Trophoblast cell (in vitro differentiated cells and primary cell): ENCODE measurements around the gene MOXD1.

Experiments
- DNase-seq, 2 donors: peaks; one replicate each; pipeline ENCODE4 v3.0.0-alpha.2; 2016
- H2AFZ ChIP-seq: 2 replicates; pipeline ENCODE4 v1.6.1; 2013; ENCODE audit warnings: low read length, moderate library complexity, mild to moderate bottlenecking; ENCODE audit not compliant: insufficient read depth, poor library complexity
- H2AK5ac ChIP-seq: 2 replicates; pipeline ENCODE4 v1.6.1; 2013; ENCODE audit warnings: mild to moderate bottlenecking, low read length
- H2BK120ac ChIP-seq: 2 replicates; pipeline ENCODE4 v1.6.1; 2013; ENCODE audit warnings: low read length, mild to moderate bottlenecking, moderate library complexity; ENCODE audit not compliant: insufficient read depth, poor library complexity
- H2BK12ac ChIP-seq: 2 replicates; pipeline ENCODE4 v1.6.1; 2013; ENCODE audit warnings: mild to moderate bottlenecking, low read length, moderate library complexity
- H2BK5ac ChIP-seq: 2 replicates; pipeline ENCODE4 v1.6.1; 2013; ENCODE audit warnings: low read length, low read depth, moderate library complexity, mild to moderate bottlenecking; ENCODE audit not compliant: poor library complexity
- H3K14ac ChIP-seq: 2 replicates; pipeline ENCODE4 v1.6.1; 2013; ENCODE audit warnings: mild to moderate bottlenecking, low read length
- H3K18ac ChIP-seq: 2 replicates; pipeline ENCODE4 v1.6.1; 2013; ENCODE audit warnings: mild to moderate bottlenecking, low read length
- H3K23ac ChIP-seq: 2 replicates; pipeline ENCODE4 v1.6.1; 2013; ENCODE audit warnings: low read length
- H3K27ac ChIP-seq: 2 replicates; pipeline ENCODE4 v1.5.1; 2013; ENCODE audit warnings: low read depth, mild to moderate bottlenecking, inconsistent platforms, low read length, moderate library complexity
- H3K27me3 ChIP-seq: 2 replicates; pipeline ENCODE4 v1.6.1; 2013; ENCODE audit warnings: inconsistent platforms, mild to moderate bottlenecking, low read length, moderate library complexity; ENCODE audit not compliant: insufficient read depth
- H3K36me3 ChIP-seq, 2 experiments: 1 replicate in 1 of 2; 2 replicates in 1 of 2; pipeline ENCODE4 v1.6.1; 2013; ENCODE audit warnings: low read length in 2 of 2, mild to moderate bottlenecking in 2 of 2, moderate library complexity in 1 of 2; ENCODE audit not compliant: insufficient read depth in 2 of 2, control insufficient read depth in 1 of 2
- H3K4ac ChIP-seq: 2 replicates; pipeline ENCODE4 v1.6.1; 2013; ENCODE audit warnings: low read depth, mild to moderate bottlenecking, low read length, moderate library complexity
- H3K4me1 ChIP-seq, 2 experiments: 1 replicate in 1 of 2; 2 replicates in 1 of 2; pipeline ENCODE4 v1.6.1; 2013; ENCODE audit warnings: low read length in 2 of 2, mild to moderate bottlenecking in 2 of 2, moderate library complexity in 1 of 2; ENCODE audit not compliant: insufficient read depth in 2 of 2, control insufficient read depth in 1 of 2
- H3K4me2 ChIP-seq: 2 replicates; pipeline ENCODE4 v1.6.1; 2013; ENCODE audit warnings: inconsistent platforms, mild to moderate bottlenecking, low read length, moderate library complexity
- H3K4me3 ChIP-seq: 2 replicates; pipeline ENCODE4 v1.5.1; 2013; ENCODE audit warnings: mild to moderate bottlenecking, low read depth, low read length, inconsistent platforms
- H3K79me1 ChIP-seq: one replicate; pipeline ENCODE4 v1.6.1; 2013; ENCODE audit warnings: low read length
- H3K79me2 ChIP-seq: 2 replicates; pipeline ENCODE4 v1.6.1; 2013; ENCODE audit warnings: low read length, mild to moderate bottlenecking; ENCODE audit not compliant: control insufficient read depth, insufficient read depth, poor library complexity
- H3K9ac ChIP-seq: 2 replicates; pipeline ENCODE4 v1.6.1; 2013; ENCODE audit warnings: mild to moderate bottlenecking, low read length
- H3K9me3 ChIP-seq: 2 replicates; pipeline ENCODE4 v1.6.1; 2013; ENCODE audit warnings: low read depth, mild to moderate bottlenecking, control low read depth, inconsistent platforms, low read length; ENCODE audit not compliant: insufficient read depth
- H4K12ac ChIP-seq: 2 replicates; pipeline ENCODE4 v1.6.1; 2013; ENCODE audit warnings: low read depth, mild to moderate bottlenecking, low read length, moderate library complexity
- H4K8ac ChIP-seq: 2 replicates; pipeline ENCODE4 v1.6.1; 2013; ENCODE audit warnings: low read depth, mild to moderate bottlenecking, low read length, moderate library complexity
- H4K91ac ChIP-seq: one replicate; pipeline ENCODE4 v1.6.1; 2013; ENCODE audit warnings: low read depth, mild to moderate bottlenecking, low read length, moderate library complexity
- WGBS: extraction: QIAGEN DNeasy Blood & Tissue Kit; methylation state at CpG from one replicate; pipeline ENCODE4 v1.1.7; 2013; ENCODE audit warnings: missing lambda C conversion rate; ENCODE audit not compliant: insufficient read length, insufficient coverage; ENCODE audit errors: extremely low coverage; 5-methylcytosine and 5-hydroxymethylcytosine counted together

The MOXD1 gene

DNA sequence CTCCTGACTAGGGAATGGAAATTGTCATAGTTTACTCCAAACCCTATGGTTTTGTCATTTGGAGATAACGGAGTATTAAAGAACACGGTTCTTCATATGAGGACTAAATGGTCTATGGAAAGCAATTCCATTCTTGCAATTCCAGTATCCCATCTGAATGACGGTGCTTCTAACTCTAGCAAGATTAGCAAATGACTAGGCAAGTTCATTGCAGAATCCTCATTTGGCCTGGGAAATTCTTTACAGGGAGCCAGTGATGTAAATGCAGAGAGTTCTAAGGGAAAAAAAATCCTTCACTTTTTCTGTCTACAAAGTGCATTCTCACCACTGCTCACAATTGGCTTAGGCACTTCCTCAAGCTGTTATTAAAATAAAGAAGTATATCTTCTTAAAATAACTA, 111.5 kb downstream of the MOXD1 start:
- Histone ChIP-seq H2BK5ac (no peak overlapping the region), H2AFZ (no peak overlapping the region), H3K4ac (no peak overlapping the region), H3K79me2 (no peaks in the 10 kb centered on the region), H2BK12ac (no peak overlapping the region), H3K36me3 (no peaks in the 10 kb centered on the region), H3K4me2 (no peak overlapping the region), H3K9me3 (no peaks in the 10 kb centered on the region), H3K23ac (no peak overlapping the region), H3K9ac (no peak overlapping the region), H4K8ac (no peak overlapping the region), H3K4me1 (no peaks in the 10 kb centered on the region), H2AK5ac (no peak overlapping the region), H3K27ac (no peak overlapping the region), H3K18ac (no peak overlapping the region), H3K27me3 (no peaks in the 10 kb centered on the region), H4K12ac (no peak overlapping the region), H3K14ac (no peak overlapping the region), H2BK120ac (no peak overlapping the region), H3K4me3 (no peak overlapping the region), H3K79me1 (no peaks in the 10 kb centered on the region), H4K91ac (no peak overlapping the region)
- no CpG with 5 or more reads among the region's 3 CpGs for WGBS
- DNase-seq, result peak in 1 of 2 donors; percentile 3

DNA sequence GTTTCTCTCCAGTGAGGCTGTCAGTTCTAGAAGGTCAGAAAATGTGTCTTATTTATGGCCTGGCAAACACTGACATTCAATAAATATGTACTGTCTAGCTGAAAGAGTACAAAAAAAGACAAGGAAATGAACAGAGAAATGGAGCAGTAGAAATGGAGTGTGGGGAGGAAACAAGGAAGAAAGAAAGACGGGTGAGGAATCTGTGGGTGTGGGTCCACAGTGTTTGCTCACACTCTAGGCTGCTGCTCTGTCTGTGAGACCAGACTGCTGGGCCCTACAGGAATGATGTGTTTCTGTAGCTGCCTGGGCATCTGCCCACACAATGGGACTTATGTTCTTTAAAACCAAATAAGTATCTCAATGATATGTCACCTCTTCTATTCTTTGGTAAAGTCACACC, 114.2 kb downstream of the MOXD1 start:
- H3K79me1 ChIP-seq, result no peaks in the 10 kb centered on the region
- H3K79me2 ChIP-seq, result no peaks in the 10 kb centered on the region
- no peaks in the 10 kb centered on the region for H3K27me3 ChIP-seq
- H3K27ac ChIP-seq, result no peak overlapping the region
- H2AFZ ChIP-seq, result no peak overlapping the region
- H4K12ac ChIP-seq, result no peak overlapping the region
- no peak for DNase-seq
- H4K8ac ChIP-seq, result no peak overlapping the region
- no peaks in the 10 kb centered on the region for H3K4me1 ChIP-seq
- H3K9me3 ChIP-seq, result no peaks in the 10 kb centered on the region
- no peak overlapping the region for H4K91ac ChIP-seq
- no peak overlapping the region for H3K14ac ChIP-seq
- no peak overlapping the region for H2BK120ac ChIP-seq
- WGBS, result no CpG with 5 or more reads among the region's 1 CpG
- no peak overlapping the region for H3K4ac ChIP-seq
- H2BK12ac ChIP-seq, result no peak overlapping the region
- no peaks in the 10 kb centered on the region for H3K36me3 ChIP-seq
- no peak overlapping the region for H3K4me2 ChIP-seq
- no peak overlapping the region for H3K4me3 ChIP-seq
- no peak overlapping the region for H2AK5ac ChIP-seq
- H3K9ac ChIP-seq, result no peak overlapping the region
- no peak overlapping the region for H3K18ac ChIP-seq
- H3K23ac ChIP-seq, result no peak overlapping the region
- no peak overlapping the region for H2BK5ac ChIP-seq

DNA sequence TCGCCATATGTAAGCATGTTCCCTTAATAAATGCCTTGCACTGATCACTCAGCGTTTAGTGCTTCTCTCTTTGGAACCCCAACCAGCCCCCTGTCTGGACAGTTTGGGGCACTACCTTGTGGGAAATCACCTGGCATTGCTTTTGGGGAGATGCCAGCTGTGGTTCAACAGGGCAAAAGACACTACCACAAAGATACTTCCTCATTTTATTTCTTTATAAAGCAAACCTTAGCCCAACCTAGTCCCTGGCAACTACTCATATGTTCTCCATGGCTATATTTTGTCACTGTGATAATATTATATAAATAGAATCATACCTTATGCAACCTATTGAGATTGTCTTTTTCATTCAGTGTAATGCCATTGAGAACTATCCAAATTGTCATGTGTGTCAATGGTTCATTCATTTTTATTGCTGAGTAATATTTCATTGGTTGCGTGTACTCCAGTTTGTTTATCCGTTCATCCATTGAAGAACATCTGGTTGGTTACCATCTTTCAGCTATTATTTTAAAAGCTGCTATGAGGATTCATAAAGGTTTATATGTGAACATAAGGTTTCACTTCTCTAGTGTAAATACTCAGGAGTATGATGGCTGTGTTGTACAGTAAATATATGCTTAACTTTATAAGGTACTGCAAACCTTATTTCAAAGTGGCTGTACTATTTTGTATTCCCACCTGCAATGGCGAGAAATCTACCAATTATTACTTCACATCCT, 114.8 kb downstream of the MOXD1 start:
- WGBS, result no CpG with 5 or more reads among the region's 5 CpGs
- Histone ChIP-seq H3K18ac (no peak overlapping the region), H4K91ac (no peak overlapping the region), H3K9ac (no peak overlapping the region), H3K9me3 (no peaks in the 10 kb centered on the region), H3K27ac (no peak overlapping the region), H2AFZ (no peak overlapping the region), H2BK5ac (no peak overlapping the region), H3K4ac (no peak overlapping the region), H3K23ac (no peak overlapping the region), H3K36me3 (no peaks in the 10 kb centered on the region), H4K8ac (no peak overlapping the region), H3K27me3 (no peaks in the 10 kb centered on the region), H2BK120ac (no peak overlapping the region), H3K4me3 (no peak overlapping the region), H2BK12ac (no peak overlapping the region), H3K4me1 (no peaks in the 10 kb centered on the region), H3K79me2 (no peaks in the 10 kb centered on the region), H2AK5ac (no peak overlapping the region), H4K12ac (no peak overlapping the region), H3K79me1 (no peaks in the 10 kb centered on the region), H3K4me2 (no peak overlapping the region), H3K14ac (no peak overlapping the region)
- DNase-seq, result no peak

DNA sequence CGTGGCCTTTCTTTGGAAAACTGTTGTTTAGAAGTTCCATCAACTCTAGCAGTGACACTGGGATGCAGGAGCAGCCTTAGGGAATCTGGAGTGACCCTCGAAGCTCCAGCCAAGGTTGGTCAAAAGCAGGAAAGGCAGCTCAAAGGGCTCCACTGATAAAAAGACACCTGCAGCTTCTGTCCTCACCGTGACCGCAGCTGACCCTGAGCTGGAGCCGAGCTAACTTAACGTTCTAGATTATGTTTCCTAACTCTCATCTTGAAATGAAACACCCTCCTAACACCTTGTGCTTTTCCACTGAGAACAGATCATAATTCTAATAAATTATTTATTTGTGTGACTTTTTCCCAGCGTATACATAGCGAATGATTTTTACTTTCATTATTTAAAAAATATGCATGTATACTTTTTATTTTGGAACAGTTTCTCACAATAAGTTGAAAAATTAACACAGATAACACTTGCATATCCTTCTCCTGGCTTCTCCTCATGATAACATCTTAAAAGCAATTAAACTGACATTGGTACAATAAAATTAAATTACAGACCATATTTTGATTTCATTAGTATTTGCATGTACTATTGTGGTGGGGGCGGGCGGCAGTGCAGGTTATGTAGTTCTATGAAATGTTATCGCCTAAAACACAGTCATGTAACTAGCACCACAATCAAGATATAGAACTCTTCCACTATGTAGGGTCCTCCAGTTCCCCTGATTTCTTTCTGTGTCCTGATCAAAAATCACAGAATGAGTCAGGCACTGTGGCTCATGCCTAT, 116.1 kb downstream of the MOXD1 start:
- no peaks in the 10 kb centered on the region for H3K4me1 ChIP-seq
- H3K23ac ChIP-seq, result no peak overlapping the region
- H3K79me1 ChIP-seq, result no peaks in the 10 kb centered on the region
- no peak overlapping the region for H4K8ac ChIP-seq
- H4K91ac ChIP-seq, result no peak overlapping the region
- no peak overlapping the region for H2BK12ac ChIP-seq
- no CpG with 5 or more reads among the region's 11 CpGs for WGBS
- H2BK5ac ChIP-seq, result no peak overlapping the region
- H3K27ac ChIP-seq, result no peak overlapping the region
- no peak for DNase-seq
- no peak overlapping the region for H3K9ac ChIP-seq
- H3K4ac ChIP-seq, result no peak overlapping the region
- H3K14ac ChIP-seq, result no peak overlapping the region
- H3K36me3 ChIP-seq, result no peaks in the 10 kb centered on the region
- no peaks in the 10 kb centered on the region for H3K27me3 ChIP-seq
- no peaks in the 10 kb centered on the region for H3K9me3 ChIP-seq
- no peak overlapping the region for H4K12ac ChIP-seq
- no peak overlapping the region for H2AFZ ChIP-seq
- no peak overlapping the region for H3K4me2 ChIP-seq
- H2AK5ac ChIP-seq, result no peak overlapping the region
- H3K79me2 ChIP-seq, result no peaks in the 10 kb centered on the region
- H3K4me3 ChIP-seq, result no peak overlapping the region
- H2BK120ac ChIP-seq, result no peak overlapping the region
- H3K18ac ChIP-seq, result no peak overlapping the region
